MG63 (cell line): ENCODE measurements around the gene SPIRE2. TPM values are rescaled to one million over a fixed set of nuclear protein-coding genes. Genes with fewer than 3 reads are reported as not detected.
"Not testable (repeated sequence)": the region's sequence is repeated elsewhere in the genome, so short reads cannot be mapped to it uniquely, and the experiment has no call there.

ENCODE experiments used
- DNase-seq: peaks from one replicate; pipeline ENCODE4 v3.0.0-alpha.2; 2020
- H3K27me3 ChIP-seq: fragments of 250-450 bp; sonication (Bioruptor Pico); 2 replicates; pipeline ENCODE4 v1.5.1; 2020; ENCODE audit warnings: mild to moderate bottlenecking, moderate library complexity
- H3K36me3 ChIP-seq: fragments of 250-450 bp; sonication (Bioruptor Pico); 2 replicates; pipeline ENCODE4 v1.5.1; 2020; ENCODE audit warnings: mild to moderate bottlenecking, moderate library complexity
- H3K4me3 ChIP-seq: fragments of 250-450 bp; sonication (Bioruptor Pico); 2 replicates; pipeline ENCODE4 v1.5.1; 2020; ENCODE audit warnings: mild to moderate bottlenecking, moderate library complexity
- H3K9me3 ChIP-seq: fragments of 250-450 bp; sonication (Bioruptor Pico); 2 replicates; pipeline ENCODE4 v1.5.1; 2020; ENCODE audit warnings: mild to moderate bottlenecking, moderate library complexity
- total RNA-seq: library from RNA; depleted of rRNA; stranded (reverse); fragments of >200 nt; shearing (Covaris generic); gene quantifications from 2 replicates; pipeline ENCODE4 v1.2.3, GENCODE V29; 2014; ENCODE audit warnings: low replicate concordance

SPIRE2 gene
- total RNA-seq, 1 experiment from 2014 or later: 5.0 TPM

DNA sequence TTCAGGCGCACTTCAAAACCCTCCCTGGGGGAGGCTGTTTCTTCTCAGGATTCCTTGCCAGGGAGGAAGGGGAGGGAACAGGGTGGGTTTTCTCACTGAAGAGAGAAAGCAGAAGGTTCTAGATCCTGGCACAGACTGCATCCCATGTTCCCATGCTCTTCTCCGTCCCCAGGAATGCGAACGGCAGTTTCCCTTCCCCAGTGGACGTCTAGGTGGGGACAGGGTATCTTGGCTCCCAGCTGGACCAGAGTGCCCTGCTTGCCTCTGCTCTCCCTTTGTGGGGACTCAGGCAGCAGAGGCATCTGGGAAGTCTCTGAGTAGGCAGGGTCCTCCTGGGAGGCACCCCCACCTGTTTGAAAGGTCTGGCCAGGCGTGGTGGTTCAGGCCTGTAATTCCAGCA lies 42.2 kb downstream of the SPIRE2 start:
- Histone ChIP-seq H3K4me3 (no peak overlapping the region), H3K36me3 (peaks cover 9% of the 10 kb centered on the region), H3K27me3 (no peaks in the 10 kb centered on the region), H3K9me3 (no peaks in the 10 kb centered on the region)
- DNase-seq: no peak

DNA sequence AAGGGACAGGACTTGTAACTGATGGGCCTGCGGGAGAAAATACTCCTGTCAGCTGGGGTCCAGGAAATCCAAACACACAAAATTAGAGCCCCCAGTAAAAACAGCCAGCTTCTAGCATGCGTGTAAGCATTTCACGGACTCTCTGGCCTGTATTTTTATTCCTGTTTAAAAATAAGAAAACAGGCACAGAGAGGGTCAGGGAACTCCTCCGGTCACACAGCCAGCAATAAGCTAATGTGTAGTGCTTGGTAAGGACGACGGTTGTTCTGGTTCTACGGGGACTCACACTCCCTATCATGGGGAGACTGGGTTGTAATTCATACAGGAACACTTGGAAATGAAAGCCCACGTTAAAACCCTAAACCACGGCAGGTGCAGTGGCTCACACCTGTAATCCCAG lies 43.6 kb downstream of the SPIRE2 start:
- Histone ChIP-seq H3K36me3 (peaks cover 9% of the 10 kb centered on the region), H3K27me3 (no peaks in the 10 kb centered on the region), H3K4me3 (no peak overlapping the region), H3K9me3 (no peaks in the 10 kb centered on the region)
- DNase-seq: no peak

- peak within 1 kb of the TSS; percentile 91 for H3K4me3 ChIP-seq
- DNase-seq: peak; percentile 63
- peaks cover 14% of the 10 kb centered on the region for H3K36me3 ChIP-seq
- no peaks in the 10 kb centered on the region for H3K27me3 ChIP-seq
- no peaks in the 10 kb centered on the region for H3K9me3 ChIP-seq
Observed at GRCh38 chr16:89873109-89873971, 45.1 kb downstream of the SPIRE2 start, which contains the start of gene TCF25. TSS of gene TCF25 (plus strand) at chr16:89873592. CDS start at chr16:89873668, 76 bp downstream.

GRCh38 chr16:89873972-89874689 lies 45.9 kb downstream of the SPIRE2 start:
- peak; percentile 86 for DNase-seq
- no peaks in the 10 kb centered on the region for H3K27me3 ChIP-seq
- peaks cover 19% of the 10 kb centered on the region for H3K36me3 ChIP-seq
- H3K4me3 ChIP-seq: peak overlapping the region; percentile 91
- H3K9me3 ChIP-seq: no peaks in the 10 kb centered on the region

GRCh38 chr16:89879123-89879522 lies 50.8 kb downstream of the SPIRE2 start:
- peaks cover 37% of the 10 kb centered on the region for H3K36me3 ChIP-seq
- H3K9me3 ChIP-seq, DNase-seq, H3K27me3 ChIP-seq, H3K4me3 ChIP-seq: not testable (repeated sequence)

DNA sequence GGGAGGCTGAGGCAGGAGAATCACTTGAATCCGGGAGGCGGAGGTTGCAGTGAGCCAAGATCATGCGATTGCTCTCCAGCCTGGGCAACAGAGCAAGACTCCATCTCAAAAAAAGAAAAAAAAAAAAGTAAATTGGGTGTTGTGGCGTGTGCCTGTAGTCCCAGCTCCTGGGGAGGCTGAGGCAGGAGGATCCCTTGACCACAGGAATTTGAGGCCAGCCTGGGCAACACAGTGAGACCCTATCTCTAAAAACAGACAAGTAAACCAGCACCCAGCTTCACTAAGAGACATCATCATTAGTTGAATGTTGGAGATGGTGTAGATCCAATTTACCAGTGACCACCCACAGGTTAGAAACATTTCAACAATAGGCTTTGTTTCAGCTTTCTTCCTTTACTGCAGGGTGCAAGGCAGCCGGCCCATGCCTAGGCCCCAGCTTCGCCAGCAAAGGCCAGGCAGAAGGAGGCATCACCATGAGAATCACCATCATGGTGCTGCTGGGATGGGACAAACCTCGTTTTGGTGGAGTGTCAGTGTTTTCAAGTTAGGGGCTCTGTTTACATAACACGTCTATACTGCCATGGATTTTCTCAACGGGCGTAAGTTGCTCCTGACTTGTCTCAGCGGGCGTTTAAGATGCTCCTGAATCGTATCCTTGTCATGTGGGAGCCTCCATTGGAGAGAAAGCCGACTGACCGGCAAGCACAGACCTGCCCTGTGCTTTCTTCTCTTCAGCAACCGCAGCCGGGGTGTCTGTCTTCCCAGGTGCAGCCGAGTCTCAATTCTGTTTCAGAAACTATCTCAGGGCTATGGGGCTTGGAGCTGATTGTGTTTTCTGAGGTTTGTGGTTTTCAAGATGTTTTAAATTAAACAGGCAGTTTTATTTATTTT lies 52.4 kb downstream of the SPIRE2 start:
- no peaks in the 10 kb centered on the region for H3K27me3 ChIP-seq
- no peak for DNase-seq
- no peaks in the 10 kb centered on the region for H3K9me3 ChIP-seq
- H3K4me3 ChIP-seq: no peak overlapping the region
- peaks cover 34% of the 10 kb centered on the region for H3K36me3 ChIP-seq

DNA sequence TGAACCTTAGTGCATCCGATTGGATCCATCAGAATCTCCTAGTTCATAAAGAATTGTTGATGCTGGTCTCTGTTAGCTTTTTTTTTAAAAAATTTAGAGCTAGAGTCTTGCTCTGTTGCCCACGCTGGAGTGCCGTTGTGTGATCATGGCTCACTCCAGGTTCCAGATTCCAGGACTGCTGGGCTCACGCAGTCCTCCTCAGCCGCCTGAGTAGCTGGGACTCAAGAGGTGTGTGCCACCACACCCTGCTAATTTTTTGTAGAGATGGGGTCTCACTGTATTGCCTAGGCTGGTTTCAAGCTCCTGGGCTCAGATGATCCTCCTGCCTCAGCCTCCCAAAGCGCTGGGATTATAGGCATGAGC lies 53.1 kb downstream of the SPIRE2 start:
- H3K36me3 ChIP-seq: peaks cover 34% of the 10 kb centered on the region
- no peak for DNase-seq
- no peaks in the 10 kb centered on the region for H3K27me3 ChIP-seq
- H3K4me3 ChIP-seq: no peak overlapping the region
- H3K9me3 ChIP-seq: no peaks in the 10 kb centered on the region

- no peaks in the 10 kb centered on the region for H3K9me3 ChIP-seq
- no peaks in the 10 kb centered on the region for H3K27me3 ChIP-seq
- peaks cover 28% of the 10 kb centered on the region for H3K36me3 ChIP-seq
- H3K4me3 ChIP-seq: no peak overlapping the region
- DNase-seq: no peak
Observed at GRCh38 chr16:89883346-89884040, 55.2 kb downstream of the SPIRE2 start.

DNA sequence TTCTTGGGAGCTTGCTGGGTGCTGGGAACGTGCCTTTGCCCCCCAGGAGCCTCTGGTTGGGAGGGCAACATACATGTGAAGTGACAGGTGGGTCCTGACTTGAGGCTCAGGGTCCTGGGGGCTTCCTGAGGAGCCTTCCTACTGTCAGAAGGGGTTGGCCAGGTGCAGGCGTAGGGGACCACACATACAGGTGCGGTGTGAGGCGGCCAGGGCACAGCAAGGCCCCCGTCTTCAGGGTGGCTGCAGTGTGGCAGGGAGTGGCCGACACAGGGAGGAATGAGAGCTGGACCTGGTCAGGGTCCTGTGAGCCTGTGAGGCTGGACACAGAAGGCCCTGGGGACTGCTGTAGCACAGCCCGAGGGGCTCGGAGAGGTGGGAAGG lies 55.8 kb downstream of the SPIRE2 start:
- Histone ChIP-seq H3K27me3 (no peaks in the 10 kb centered on the region), H3K9me3 (no peaks in the 10 kb centered on the region), H3K4me3 (no peak overlapping the region), H3K36me3 (peaks cover 24% of the 10 kb centered on the region)
- DNase-seq: no peak

DNA sequence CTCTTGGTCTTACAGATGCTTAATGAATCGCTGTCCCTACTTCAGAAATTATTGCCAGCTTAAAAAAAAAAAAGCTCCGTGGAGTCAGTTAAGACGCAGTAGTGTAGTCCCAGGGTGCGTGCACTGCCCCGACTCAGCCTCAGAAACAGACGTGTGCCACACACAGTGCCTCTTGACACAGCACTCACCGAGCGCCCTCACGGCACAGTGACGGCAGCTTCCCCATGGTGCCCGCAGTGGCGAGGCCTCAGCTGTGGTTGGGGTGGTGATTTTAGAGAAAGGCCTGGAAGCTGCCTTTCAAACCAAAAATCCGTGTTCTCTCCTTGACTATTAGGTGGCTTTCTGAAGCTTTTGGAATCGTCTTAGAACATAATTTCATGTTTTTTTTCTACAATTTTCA lies 59.0 kb downstream of the SPIRE2 start:
- no peak for DNase-seq
- Histone ChIP-seq H3K27me3 (no peaks in the 10 kb centered on the region), H3K4me3 (no peak overlapping the region), H3K9me3 (no peaks in the 10 kb centered on the region), H3K36me3 (peaks cover 24% of the 10 kb centered on the region)

DNA sequence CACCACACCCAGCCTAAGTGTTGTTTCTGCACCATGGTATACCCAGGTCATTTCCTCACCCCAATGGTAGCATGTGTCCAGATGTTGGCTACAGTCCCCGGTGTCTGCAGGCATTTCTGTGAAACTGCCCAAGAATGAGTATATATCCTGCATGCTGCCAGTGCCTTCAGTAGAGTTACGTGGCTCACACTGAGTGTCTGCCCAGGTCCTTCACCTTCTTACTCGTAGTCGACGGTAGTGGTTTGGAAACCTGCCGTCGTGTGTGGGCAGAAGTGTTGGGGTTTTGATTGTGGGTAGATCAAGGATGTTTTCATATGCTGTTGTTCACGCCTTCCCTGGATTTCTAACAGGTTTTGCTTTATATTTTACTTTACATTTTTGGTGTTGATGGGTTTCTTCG lies 61.9 kb downstream of the SPIRE2 start:
- Histone ChIP-seq H3K36me3 (peaks cover 9% of the 10 kb centered on the region), H3K9me3 (no peaks in the 10 kb centered on the region), H3K27me3 (no peaks in the 10 kb centered on the region), H3K4me3 (no peak overlapping the region)
- no peak for DNase-seq

DNA sequence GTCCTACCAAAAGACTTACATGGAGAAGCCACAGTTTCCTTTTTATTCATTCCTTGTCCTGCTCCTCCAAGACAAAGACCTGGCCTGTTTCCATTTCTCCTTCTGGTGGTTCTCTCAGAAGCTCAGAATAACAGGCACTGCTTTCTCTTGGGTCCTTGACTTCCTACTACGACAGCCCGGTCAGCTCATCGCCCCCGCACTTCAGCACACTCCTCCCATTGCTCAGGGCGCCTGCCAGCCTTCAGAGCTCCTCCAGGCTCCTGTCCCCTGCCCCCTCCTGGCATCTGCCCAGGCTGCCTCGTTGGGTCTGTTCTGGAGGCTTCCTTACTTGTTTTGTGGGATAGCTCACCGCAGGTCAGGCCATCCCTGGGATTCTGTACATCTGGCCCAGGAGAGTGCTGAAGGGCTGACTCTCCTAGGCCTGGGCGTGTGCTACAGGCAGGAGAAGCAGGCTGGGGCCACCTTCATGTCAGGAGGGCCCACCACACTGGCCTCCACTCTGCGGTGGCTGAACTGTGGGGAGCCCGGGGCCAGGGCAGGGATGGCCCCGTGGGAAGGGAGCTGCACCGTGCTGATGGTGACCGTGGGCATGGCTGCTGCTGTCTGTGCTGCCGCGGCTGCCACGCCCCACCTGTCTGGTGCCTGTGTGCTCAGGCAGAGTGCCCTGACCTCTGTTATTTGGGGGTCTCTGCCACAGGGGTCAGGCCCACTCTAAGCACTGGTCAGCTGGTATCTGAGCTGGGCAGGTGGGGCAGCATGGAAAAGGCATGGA lies 62.8 kb downstream of the SPIRE2 start:
- Histone ChIP-seq H3K36me3 (peaks cover 8% of the 10 kb centered on the region), H3K9me3 (no peaks in the 10 kb centered on the region), H3K4me3 (no peak overlapping the region), H3K27me3 (no peaks in the 10 kb centered on the region)
- DNase-seq: no peak

DNA sequence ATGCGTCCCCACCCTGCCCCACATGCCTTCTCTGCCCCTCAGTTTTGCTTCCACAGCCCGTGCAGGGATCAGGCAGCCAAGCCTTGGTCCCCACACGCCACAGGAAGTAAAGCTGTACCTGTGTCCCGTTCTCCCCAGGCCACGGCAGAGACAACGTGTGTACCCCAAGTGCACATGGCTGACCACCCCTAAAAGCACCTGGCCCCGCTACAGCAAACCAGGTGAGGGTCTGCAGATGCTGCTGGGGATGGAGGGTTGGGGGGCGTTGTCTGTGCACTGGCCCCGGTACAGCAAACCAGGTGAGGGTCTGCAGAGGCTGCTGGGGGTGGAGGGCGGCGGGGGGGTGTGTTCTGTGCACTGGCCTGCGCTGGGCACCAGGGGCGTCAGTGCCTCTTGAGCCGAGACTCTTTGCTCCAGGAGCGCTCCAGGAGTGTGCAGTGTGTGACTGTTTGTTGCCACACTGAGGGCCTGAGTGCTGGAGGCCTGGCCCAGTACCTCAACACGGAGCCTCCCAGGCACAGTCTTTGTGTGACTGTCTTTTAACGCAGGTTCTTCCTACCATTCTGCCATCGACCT lies 63.9 kb downstream of the SPIRE2 start:
- H3K27me3 ChIP-seq: no peaks in the 10 kb centered on the region
- no peak overlapping the region for H3K4me3 ChIP-seq
- peaks cover 8% of the 10 kb centered on the region for H3K36me3 ChIP-seq
- H3K9me3 ChIP-seq: no peaks in the 10 kb centered on the region
- no peak for DNase-seq

GRCh38 chr16:89892635-89893034 lies 64.4 kb downstream of the SPIRE2 start:
- Histone ChIP-seq H3K4me3 (no peak overlapping the region), H3K9me3 (no peaks in the 10 kb centered on the region), H3K27me3 (no peaks in the 10 kb centered on the region), H3K36me3 (peaks cover 8% of the 10 kb centered on the region)
- no peak for DNase-seq
